GM23338 (cell line): ENCODE results near the gene EPS8L3.
A peak's percentile ranks its signal among the peaks of the same experiment; 100 is the strongest.

Experiments
- CREB1 ChIP-seq: fragments of 250-450 bp; sonication (Bioruptor Pico); IDR thresholded peaks from 2 replicates; pipeline ENCODE4 v1.5.0; 2020; ENCODE audit warnings: low read depth, mild to moderate bottlenecking, moderate library complexity
- CTCF ChIP-seq, 2 experiments: fragments of 200-600 bp in 1 of 2; sonication (generic) in 1 of 2; conservative IDR thresholded peaks; 2 replicates each; pipeline versions ENCODE4 v1.5.1 to v1.6.1; 2016 to 2017; ENCODE audit warnings: antibody characterized with exemption in 2 of 2, low read depth in 2 of 2, mild to moderate bottlenecking in 2 of 2, moderate library complexity in 1 of 2
- EZH2 ChIP-seq: fragments of 200-600 bp; sonication (generic); IDR thresholded peaks from one replicate; pipeline ENCODE4 v1.8.0; 2017; ENCODE audit warnings: antibody characterized with exemption, mild to moderate bottlenecking, low read depth; ENCODE audit not compliant: unreplicated experiment
- EZH2phosphoT487 ChIP-seq: fragments of 200-600 bp; sonication (generic); IDR thresholded peaks from one replicate; pipeline ENCODE4 v1.8.1; 2018; ENCODE audit warnings: antibody characterized with exemption; ENCODE audit not compliant: unreplicated experiment
- JUNB ChIP-seq: IDR thresholded peaks from one replicate; pipeline ENCODE4 v1.6.1; 2016; ENCODE audit warnings: antibody characterized with exemption; ENCODE audit not compliant: unreplicated experiment
- NANOG ChIP-seq: IDR thresholded peaks from 2 replicates; pipeline ENCODE4 v1.6.1; 2016; ENCODE audit warnings: antibody characterized with exemption, borderline replicate concordance
- POLR2AphosphoS5 ChIP-seq: IDR thresholded peaks from 2 replicates; pipeline ENCODE4 v1.6.1; 2016; ENCODE audit warnings: antibody characterized with exemption, low read depth
- STAT1 ChIP-seq: IDR thresholded peaks from one replicate; pipeline ENCODE4 v1.6.1; 2016; ENCODE audit warnings: antibody characterized with exemption; ENCODE audit not compliant: unreplicated experiment
- ZNF114 ChIP-seq: fragments of 250-450 bp; sonication (Bioruptor Pico); IDR thresholded peaks from 2 replicates; pipeline ENCODE4 v1.5.0; 2020; ENCODE audit warnings: mild to moderate bottlenecking, moderate library complexity
- ZNF331 ChIP-seq: fragments of 250-450 bp; sonication (Bioruptor Pico); IDR thresholded peaks from 2 replicates; pipeline ENCODE4 v1.5.0; 2020; ENCODE audit warnings: low read depth, mild to moderate bottlenecking, moderate library complexity
- ZNF462 ChIP-seq: fragments of 250-450 bp; sonication (Bioruptor Pico); IDR thresholded peaks from 2 replicates; pipeline ENCODE4 v1.5.0; 2020; ENCODE audit warnings: mild to moderate bottlenecking, moderate library complexity
- TF ChIP-seq, protein P1 (sequence below): IDR thresholded peaks from one replicate; pipeline ENCODE4 v1.6.1; 2018; ENCODE audit warnings: antibody characterized with exemption; ENCODE audit not compliant: unreplicated experiment
- TF ChIP-seq, protein P2 (sequence below): IDR thresholded peaks from 2 replicates; pipeline ENCODE4 v1.6.1; 2016; ENCODE audit warnings: antibody characterized with exemption

DNA sequence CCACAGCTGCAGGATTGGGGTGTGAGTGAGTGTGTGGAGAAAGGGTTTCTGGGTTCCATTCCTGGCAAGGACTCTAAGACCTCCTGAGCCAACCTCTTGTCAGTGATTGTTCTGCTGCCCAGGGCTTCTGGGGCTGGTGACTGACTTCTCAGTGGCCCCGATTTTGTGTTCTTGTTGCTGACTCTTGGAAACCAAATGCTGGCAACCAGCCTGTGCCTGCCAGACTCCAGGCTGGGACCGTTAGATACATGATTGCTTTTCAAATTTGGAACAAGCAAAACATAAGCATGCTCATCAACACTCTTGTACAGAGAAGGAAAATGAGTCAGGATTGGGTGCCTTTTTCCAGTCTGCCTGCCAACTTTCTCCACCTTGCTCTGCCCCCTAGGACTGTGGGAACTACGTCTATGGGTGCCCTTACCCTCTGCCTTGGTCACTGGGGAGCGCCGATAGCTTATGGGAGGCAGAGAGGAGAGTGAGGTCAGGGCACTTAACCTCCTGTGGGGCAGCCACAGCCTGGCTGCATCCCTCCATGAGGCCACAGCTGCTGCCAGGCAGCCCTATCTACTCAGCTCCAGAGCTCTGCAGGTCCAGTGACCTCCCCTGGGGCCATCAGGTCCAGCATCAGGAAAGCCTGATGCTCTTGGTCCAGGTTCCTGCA is 39.3 kb upstream of the EPS8L3 start:
- TF ChIP-seq CTCF (conservative IDR thresholded peaks at IDR 0.05; ENCODE audit: low read depth in 2 of 2) (peak in 1 of 2 experiments; percentile 13; a peak in 1 of 4 replicates), POLR2AphosphoS5 (no peak), ZNF331 (no peak), EZH2 (no peak), EZH2phosphoT487 (no peak), CREB1 (CRISPR knock-in tag) (no peak), JUNB (no peak), ZNF462 (CRISPR knock-in tag) (no peak), NANOG (no peak), ZNF114 (no peak), STAT1 (no peak)
- TF ChIP-seq, protein P1, sequence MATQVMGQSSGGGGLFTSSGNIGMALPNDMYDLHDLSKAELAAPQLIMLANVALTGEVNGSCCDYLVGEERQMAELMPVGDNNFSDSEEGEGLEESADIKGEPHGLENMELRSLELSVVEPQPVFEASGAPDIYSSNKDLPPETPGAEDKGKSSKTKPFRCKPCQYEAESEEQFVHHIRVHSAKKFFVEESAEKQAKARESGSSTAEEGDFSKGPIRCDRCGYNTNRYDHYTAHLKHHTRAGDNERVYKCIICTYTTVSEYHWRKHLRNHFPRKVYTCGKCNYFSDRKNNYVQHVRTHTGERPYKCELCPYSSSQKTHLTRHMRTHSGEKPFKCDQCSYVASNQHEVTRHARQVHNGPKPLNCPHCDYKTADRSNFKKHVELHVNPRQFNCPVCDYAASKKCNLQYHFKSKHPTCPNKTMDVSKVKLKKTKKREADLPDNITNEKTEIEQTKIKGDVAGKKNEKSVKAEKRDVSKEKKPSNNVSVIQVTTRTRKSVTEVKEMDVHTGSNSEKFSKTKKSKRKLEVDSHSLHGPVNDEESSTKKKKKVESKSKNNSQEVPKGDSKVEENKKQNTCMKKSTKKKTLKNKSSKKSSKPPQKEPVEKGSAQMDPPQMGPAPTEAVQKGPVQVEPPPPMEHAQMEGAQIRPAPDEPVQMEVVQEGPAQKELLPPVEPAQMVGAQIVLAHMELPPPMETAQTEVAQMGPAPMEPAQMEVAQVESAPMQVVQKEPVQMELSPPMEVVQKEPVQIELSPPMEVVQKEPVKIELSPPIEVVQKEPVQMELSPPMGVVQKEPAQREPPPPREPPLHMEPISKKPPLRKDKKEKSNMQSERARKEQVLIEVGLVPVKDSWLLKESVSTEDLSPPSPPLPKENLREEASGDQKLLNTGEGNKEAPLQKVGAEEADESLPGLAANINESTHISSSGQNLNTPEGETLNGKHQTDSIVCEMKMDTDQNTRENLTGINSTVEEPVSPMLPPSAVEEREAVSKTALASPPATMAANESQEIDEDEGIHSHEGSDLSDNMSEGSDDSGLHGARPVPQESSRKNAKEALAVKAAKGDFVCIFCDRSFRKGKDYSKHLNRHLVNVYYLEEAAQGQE = no peak
- TF ChIP-seq, protein P2, sequence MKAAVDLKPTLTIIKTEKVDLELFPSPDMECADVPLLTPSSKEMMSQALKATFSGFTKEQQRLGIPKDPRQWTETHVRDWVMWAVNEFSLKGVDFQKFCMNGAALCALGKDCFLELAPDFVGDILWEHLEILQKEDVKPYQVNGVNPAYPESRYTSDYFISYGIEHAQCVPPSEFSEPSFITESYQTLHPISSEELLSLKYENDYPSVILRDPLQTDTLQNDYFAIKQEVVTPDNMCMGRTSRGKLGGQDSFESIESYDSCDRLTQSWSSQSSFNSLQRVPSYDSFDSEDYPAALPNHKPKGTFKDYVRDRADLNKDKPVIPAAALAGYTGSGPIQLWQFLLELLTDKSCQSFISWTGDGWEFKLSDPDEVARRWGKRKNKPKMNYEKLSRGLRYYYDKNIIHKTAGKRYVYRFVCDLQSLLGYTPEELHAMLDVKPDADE = no peak
